IMR-90 (cell line): ENCODE data around the gene FTSJ3. TPM values are rescaled to one million over a fixed set of nuclear protein-coding genes. Genes with fewer than 3 reads are reported as not detected.

Experiments
- ATAC-seq: fragments of 200-7000 bp; cut with Tn5 transposase; 2 replicates; pipeline ENCODE4 v1.9.1; 2020; ENCODE audit warnings: low read depth, mild to moderate bottlenecking, moderate library complexity
- BruUV-seq: library from RNA; stranded (reverse); fragments of 400-500 nt; replicated peaks from 2 replicates; lab custom pipeline; 2021; lab: Mats Ljungman, UMichigan
- CTCF ChIA-PET: fragments of 300-600 bp; formaldehyde crosslinking; extraction: SDS; loops from one replicate; lab custom pipeline; 2021; ENCODE audit warnings: antibody characterized with exemption; lab: Yijun Ruan, JAX
- POLR2A ChIA-PET: fragments of 300-600 bp; sonication (Branson Sonifier 250); formaldehyde crosslinking; loops from one replicate; lab custom pipeline; 2022; ENCODE audit warnings: antibody characterized with exemption; ENCODE audit not compliant: unreplicated experiment; lab: Charles Lee
- DNase-seq: peaks from one replicate; pipeline ENCODE4 v3.0.0; 2013
- H2AFZ ChIP-seq: replicated peaks from 2 replicates; pipeline ENCODE3; 2013; ENCODE audit warnings: low read length, mild to moderate bottlenecking; ENCODE audit not compliant: poor library complexity
- H2AK5ac ChIP-seq: 2 replicates; pipeline ENCODE4 v1.6.1; 2013; ENCODE audit warnings: low read depth, low read length, inconsistent platforms
- H2AK9ac ChIP-seq: replicated peaks from 2 replicates; pipeline ENCODE3; 2013; ENCODE audit warnings: mild to moderate bottlenecking, low read depth, low read length, moderate library complexity; ENCODE audit not compliant: poor library complexity
- H2BK120ac ChIP-seq: 2 replicates; pipeline ENCODE4 v1.6.1; 2013; ENCODE audit warnings: low read depth, low read length, inconsistent platforms
- H2BK15ac ChIP-seq: 3 replicates; pipeline ENCODE4 v1.6.1; 2013; ENCODE audit warnings: low read depth, low read length, inconsistent platforms
- H2BK20ac ChIP-seq: 2 replicates; pipeline ENCODE4 v1.6.1; 2013; ENCODE audit warnings: low read depth, mild to moderate bottlenecking, inconsistent platforms, low read length, moderate library complexity
- H2BK5ac ChIP-seq: 2 replicates; pipeline ENCODE4 v1.6.1; 2013; ENCODE audit warnings: mild to moderate bottlenecking, low read depth, low read length, inconsistent platforms; ENCODE audit not compliant: poor library complexity, severe bottlenecking
- H3K14ac ChIP-seq: replicated peaks from 2 replicates; pipeline ENCODE4 v1.6.1; 2013; ENCODE audit warnings: low read depth, low read length, inconsistent platforms
- H3K18ac ChIP-seq: 2 replicates; pipeline ENCODE4 v1.6.1; 2013; ENCODE audit warnings: low read depth, low read length, control low read depth
- H3K23ac ChIP-seq: 2 replicates; pipeline ENCODE4 v1.6.1; 2013; ENCODE audit warnings: low read depth, low read length, inconsistent platforms
- H3K27ac ChIP-seq: 2 replicates; pipeline ENCODE4 v1.5.1; 2013; ENCODE audit warnings: mild to moderate bottlenecking, control low read depth, low read length; ENCODE audit not compliant: insufficient read depth
- H3K27me3 ChIP-seq: 2 replicates; pipeline ENCODE4 v1.6.1; 2013; ENCODE audit warnings: low read length; ENCODE audit not compliant: control insufficient read depth, insufficient read depth
- H3K36me3 ChIP-seq: 2 replicates; pipeline ENCODE4 v1.6.1; 2013; ENCODE audit warnings: low read length, mixed read lengths; ENCODE audit not compliant: control insufficient read depth, insufficient read depth
- H3K4ac ChIP-seq: 2 replicates; pipeline ENCODE4 v1.6.1; 2013; ENCODE audit warnings: low read depth, low read length, inconsistent platforms
- H3K4me1 ChIP-seq: 2 replicates; pipeline ENCODE4 v1.6.1; 2013; ENCODE audit warnings: low read length, mixed read lengths; ENCODE audit not compliant: control insufficient read depth, insufficient read depth
- H3K4me2 ChIP-seq: 2 replicates; pipeline ENCODE4 v1.6.1; 2013; ENCODE audit warnings: low read depth, mild to moderate bottlenecking, control low read depth, low read length, moderate library complexity
- H3K4me3 ChIP-seq: 2 replicates; pipeline ENCODE4 v1.5.1; 2013; ENCODE audit warnings: low read depth, mild to moderate bottlenecking, control low read depth, low read length, moderate library complexity; ENCODE audit not compliant: insufficient read depth
- H3K56ac ChIP-seq: 2 replicates; pipeline ENCODE4 v1.6.1; 2013; ENCODE audit warnings: low read length, inconsistent platforms; ENCODE audit not compliant: insufficient read depth; ENCODE audit errors: extremely low read depth
- H3K79me1 ChIP-seq, 2 experiments: 2 replicates each; pipeline ENCODE4 v1.6.1; 2013; ENCODE audit warnings: low read length in 2 of 2, inconsistent platforms in 1 of 2, low read depth in 1 of 2
- H3K9ac ChIP-seq: 2 replicates; pipeline ENCODE4 v1.6.1; 2013; ENCODE audit warnings: low read depth, low read length, control low read depth
- H3K9me1 ChIP-seq: 2 replicates; pipeline ENCODE4 v1.6.1; 2013; ENCODE audit warnings: low read length, inconsistent platforms; ENCODE audit not compliant: insufficient read depth
- H3K9me3 ChIP-seq: 2 replicates; pipeline ENCODE4 v1.6.1; 2013; ENCODE audit warnings: low read length; ENCODE audit not compliant: control insufficient read depth, insufficient read depth
- H4K20me1 ChIP-seq: 2 replicates; pipeline ENCODE4 v1.6.1; 2013; ENCODE audit warnings: low read length, inconsistent platforms; ENCODE audit not compliant: insufficient read depth
- H4K5ac ChIP-seq: 2 replicates; pipeline ENCODE4 v1.6.1; 2013; ENCODE audit warnings: mild to moderate bottlenecking, low read depth, low read length, control low read depth
- H4K8ac ChIP-seq, 2 experiments: 2 replicates each; pipeline ENCODE4 v1.6.1; 2013; ENCODE audit warnings: low read depth in 2 of 2, low read length in 2 of 2, control low read depth in 1 of 2, inconsistent platforms in 1 of 2
- H4K91ac ChIP-seq: 2 replicates; pipeline ENCODE4 v1.6.1; 2013; ENCODE audit warnings: low read depth, low read length, inconsistent platforms; ENCODE audit not compliant: insufficient read depth
- CEBPB ChIP-seq: IDR thresholded peaks from 2 replicates; pipeline ENCODE4 v1.6.1; 2012; ENCODE audit warnings: low read depth, low read length, improper control_type of control experiment
- CHD1 ChIP-seq: IDR thresholded peaks from 2 replicates; pipeline ENCODE4 v1.6.1; 2012; ENCODE audit warnings: low read depth, low read length, improper control_type of control experiment
- FOS ChIP-seq: fragments of 150-350 bp; IDR thresholded peaks from 2 replicates; pipeline ENCODE4 v1.6.1; 2016; ENCODE audit warnings: low read depth, low read length
- MAFK ChIP-seq: IDR thresholded peaks from 2 replicates; pipeline ENCODE4 v1.6.1; 2012; ENCODE audit warnings: low read depth, low read length, improper control_type of control experiment
- MAZ ChIP-seq: IDR thresholded peaks from 2 replicates; pipeline ENCODE4 v1.6.1; 2012; ENCODE audit warnings: low read depth, mild to moderate bottlenecking, low read length, improper control_type of control experiment, moderate library complexity, borderline replicate concordance
- POLR2A ChIP-seq: IDR thresholded peaks from 2 replicates; pipeline ENCODE4 v1.6.1; 2012; ENCODE audit warnings: mild to moderate bottlenecking, low read depth, low read length
- RCOR1 ChIP-seq: IDR thresholded peaks from 2 replicates; pipeline ENCODE4 v1.6.1; 2012; ENCODE audit warnings: mild to moderate bottlenecking, low read length, improper control_type of control experiment; ENCODE audit not compliant: insufficient replicate concordance
- RFX5 ChIP-seq: IDR thresholded peaks from 2 replicates; pipeline ENCODE4 v1.8.0; 2012; ENCODE audit warnings: low read depth, mild to moderate bottlenecking, low read length, moderate library complexity
- SMC3 ChIP-seq: fragments of 150-350 bp; IDR thresholded peaks from 2 replicates; pipeline ENCODE4 v1.6.1; 2016; ENCODE audit warnings: low read depth, mild to moderate bottlenecking, antibody characterized with exemption, low read length, moderate library complexity
- WGBS, 2 experiments: methylation state at CpG; one replicate each; pipeline versions ENCODE4 v1.1.5 to v1.1.7; 2013; ENCODE audit warnings: missing lambda C conversion rate in 2 of 2; ENCODE audit not compliant: insufficient read length in 1 of 2; ENCODE audit errors: extremely low coverage in 2 of 2; 5-methylcytosine and 5-hydroxymethylcytosine counted together
- dilution Hi-C: fragments of 300-500 bp; cut with HindIII; formaldehyde crosslinking; loops from one replicate; pipeline ENCODE4 v1.14.3; 2018; ENCODE audit warnings: low sequenced_read_pairs; ENCODE audit not compliant: unreplicated experiment
- in situ Hi-C: fragments of 300-500 bp; cut with MboI; formaldehyde crosslinking; loops from 3 replicates; pipeline ENCODE4 v1.14.3; 2019; ENCODE audit warnings: low sequenced_read_pairs, inconsistent platforms, mixed read lengths
- intact Hi-C: fragments of 100-400 bp; cut with micrococcal nuclease; formaldehyde crosslinking; loops from 2 replicates; pipeline ENCODE4 v1.10.0; 2022
- polyA plus RNA-seq, 3 experiments: library from polyadenylated mRNA; depleted of rRNA; stranded (reverse); fragments of >200 nt; gene quantifications; 2 replicates each; pipeline ENCODE4 v1.2.3, GENCODE V29; 2012; ENCODE audit warnings: low replicate concordance in 1 of 3
- total RNA-seq: library from RNA; depleted of rRNA; stranded (reverse); fragments of >200 nt; gene quantifications from 2 replicates; pipeline ENCODE4 v1.2.3, GENCODE V29; 2012
- TF ChIP-seq, protein P1 (sequence below): fragments of 150-350 bp; IDR thresholded peaks from 2 replicates; pipeline ENCODE4 v1.6.1; 2017; ENCODE audit warnings: mild to moderate bottlenecking, antibody characterized with exemption, low read length, low read depth
- TF ChIP-seq, protein P2 (sequence below): conservative IDR thresholded peaks from 2 replicates; pipeline ENCODE4 v1.5.1; 2012; ENCODE audit warnings: mild to moderate bottlenecking, low read depth, low read length, improper control_type of control experiment

Gene FTSJ3
- total and polyA plus RNA-seq, 2 of the 4 experiments (the other 2 are of a cell fraction) = 51.3 to 68.1 TPM

DNA sequence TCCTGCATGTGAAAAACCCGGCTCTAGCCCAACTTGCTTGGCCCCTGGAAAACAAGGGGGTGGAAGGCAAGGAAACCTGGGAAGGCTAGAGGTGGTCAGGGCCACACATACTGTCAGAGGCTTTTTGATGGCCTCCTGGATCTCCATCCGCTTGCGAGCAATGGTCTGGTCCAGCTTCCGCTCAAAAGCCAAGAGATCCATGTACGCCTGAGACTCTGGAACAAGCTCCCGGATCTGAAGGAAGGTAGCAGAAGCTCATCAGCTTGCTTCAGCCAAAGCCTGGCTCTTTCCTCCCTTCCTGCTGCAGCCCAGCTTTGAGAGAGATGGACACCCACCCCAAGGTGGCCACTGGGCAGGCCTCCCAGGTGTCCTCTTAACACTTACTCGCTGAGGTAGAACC lies 9.3 kb upstream of the FTSJ3 start:
- Histone ChIP-seq H3K9ac (no peak overlapping the region), H3K23ac (no peak overlapping the region), H3K79me1 (peaks cover 12 to 82% of the 10 kb centered on the region in 2 experiments; a peak in 3 of 4 replicates), H2BK20ac (no peak overlapping the region), H3K4ac (no peak overlapping the region), H3K14ac (no peak overlapping the region), H2BK120ac (no peak overlapping the region), H3K4me1 (peaks cover 21% of the 10 kb centered on the region), H3K56ac (no peak overlapping the region), H3K36me3 (peaks cover 43% of the 10 kb centered on the region), H3K4me2 (no peak overlapping the region), H3K9me1 (peaks cover 12% of the 10 kb centered on the region), H2AFZ (no peak overlapping the region), H3K4me3 (no peak overlapping the region), H4K91ac (no peak overlapping the region), H2BK15ac (no peak overlapping the region), H2AK5ac (no peak overlapping the region), H3K27me3 (no peaks in the 10 kb centered on the region), H2BK5ac (no peak overlapping the region), H4K5ac (no peak overlapping the region), H4K20me1 (peaks cover 56% of the 10 kb centered on the region), H3K9me3 (no peaks in the 10 kb centered on the region), H2AK9ac (no peak overlapping the region), H4K8ac (no peak overlapping the region), H3K18ac (no peak overlapping the region), H3K27ac (no peak overlapping the region)
- TF ChIP-seq SMC3 (no peak), RCOR1 (no peak), FOS (no peak), MAZ (no peak), CHD1 (no peak), MAFK (no peak), CEBPB (no peak), RFX5 (no peak), POLR2A (no peak)
- TF ChIP-seq, protein P1, sequence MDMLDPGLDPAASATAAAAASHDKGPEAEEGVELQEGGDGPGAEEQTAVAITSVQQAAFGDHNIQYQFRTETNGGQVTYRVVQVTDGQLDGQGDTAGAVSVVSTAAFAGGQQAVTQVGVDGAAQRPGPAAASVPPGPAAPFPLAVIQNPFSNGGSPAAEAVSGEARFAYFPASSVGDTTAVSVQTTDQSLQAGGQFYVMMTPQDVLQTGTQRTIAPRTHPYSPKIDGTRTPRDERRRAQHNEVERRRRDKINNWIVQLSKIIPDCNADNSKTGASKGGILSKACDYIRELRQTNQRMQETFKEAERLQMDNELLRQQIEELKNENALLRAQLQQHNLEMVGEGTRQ = no peak
- TF ChIP-seq, protein P2, sequence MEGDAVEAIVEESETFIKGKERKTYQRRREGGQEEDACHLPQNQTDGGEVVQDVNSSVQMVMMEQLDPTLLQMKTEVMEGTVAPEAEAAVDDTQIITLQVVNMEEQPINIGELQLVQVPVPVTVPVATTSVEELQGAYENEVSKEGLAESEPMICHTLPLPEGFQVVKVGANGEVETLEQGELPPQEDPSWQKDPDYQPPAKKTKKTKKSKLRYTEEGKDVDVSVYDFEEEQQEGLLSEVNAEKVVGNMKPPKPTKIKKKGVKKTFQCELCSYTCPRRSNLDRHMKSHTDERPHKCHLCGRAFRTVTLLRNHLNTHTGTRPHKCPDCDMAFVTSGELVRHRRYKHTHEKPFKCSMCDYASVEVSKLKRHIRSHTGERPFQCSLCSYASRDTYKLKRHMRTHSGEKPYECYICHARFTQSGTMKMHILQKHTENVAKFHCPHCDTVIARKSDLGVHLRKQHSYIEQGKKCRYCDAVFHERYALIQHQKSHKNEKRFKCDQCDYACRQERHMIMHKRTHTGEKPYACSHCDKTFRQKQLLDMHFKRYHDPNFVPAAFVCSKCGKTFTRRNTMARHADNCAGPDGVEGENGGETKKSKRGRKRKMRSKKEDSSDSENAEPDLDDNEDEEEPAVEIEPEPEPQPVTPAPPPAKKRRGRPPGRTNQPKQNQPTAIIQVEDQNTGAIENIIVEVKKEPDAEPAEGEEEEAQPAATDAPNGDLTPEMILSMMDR = no peak
- POLR2A ChIA-PET = interaction anchor here (0.5 kb wide), 1 partner anchor 8 kb away, joined by 3 read pairs; no protein-coding TSS in a partner anchor
- WGBS, 2 experiments = 98% methylated on average over 6 of the region's 7 CpGs; no CpG with 5 or more reads in 1 of the 2 experiments
- DNase-seq (no peak), ATAC-seq (no peak)
- BruUV-seq = no TSS peak
- CTCF ChIA-PET = no interaction called here
- intact Hi-C loops = no loop called here
- dilution Hi-C loops = no loop called here
- in situ Hi-C loops = no loop called here
